Esophagus muscularis mucosa (tissue), 4 donors: ENCODE data around the gene PTMA.

ENCODE experiments used
- CTCF ChIP-seq, 3 experiments: fragments of 200-600 bp in 2 of 3; fragments of 450-650 bp in 1 of 3; sonication (generic) in 2 of 3; IDR thresholded peaks; one replicate each; pipeline ENCODE4 v1.5.1; 2017 to 2019; ENCODE audit warnings: antibody characterized with exemption in 3 of 3, mild to moderate bottlenecking in 2 of 3, moderate library complexity in 1 of 3
- EP300 ChIP-seq: sonication (generic); formaldehyde crosslinking; IDR thresholded peaks from one replicate; pipeline ENCODE4 v1.6.1; 2017; ENCODE audit warnings: antibody characterized with exemption
- POLR2A ChIP-seq: fragments of 450-650 bp; IDR thresholded peaks from one replicate; pipeline ENCODE4 v1.6.1; 2017; ENCODE audit warnings: antibody characterized with exemption, moderate library complexity, mild to moderate bottlenecking, low read depth

GRCh38 chr2:231707927-231708772 is at the start of gene PTMA:
- TF ChIP-seq EP300 (peak; percentile 72), CTCF (IDR thresholded peaks at IDR 0.05) (peak in 1 of 3 experiments; percentile 24), POLR2A (peak; percentile 97)
